CD4-positive, alpha-beta T cell treated with Interleukin-12 subunit alpha and Interleukin-12 subunit beta, for 1 hour (primary cell): Measurements from ENCODE around the gene SUGP2.
"Not testable (repeated sequence)": the region's sequence is repeated elsewhere in the genome, so short reads cannot be mapped to it uniquely, and the experiment has no call there.

Experiments
- DNase-seq: peaks from one replicate; pipeline ENCODE4 v3.0.0-alpha.2; 2020

SUGP2 gene

GRCh38 chr19:18987456-18987855 is 45.9 kb downstream of the SUGP2 start:
- DNase-seq: no peak

- DNase-seq: no peak
These were observed 48.1 kb downstream of the SUGP2 start for GRCh38 chr19:18985257-18985656.

- no peak for DNase-seq
These were observed 49.1 kb downstream of the SUGP2 start for GRCh38 chr19:18984251-18984650.

GRCh38 chr19:18982669-18983068 is 50.6 kb downstream of the SUGP2 start:
- no peak for DNase-seq

GRCh38 chr19:18980432-18981020 is 52.8 kb downstream of the SUGP2 start:
- DNase-seq: no peak

GRCh38 chr19:18978616-18979015 is 54.7 kb downstream of the SUGP2 start:
- DNase-seq: no peak

- no peak for DNase-seq
These were observed 57.4 kb downstream of the SUGP2 start for GRCh38 chr19:18975869-18976268.

- DNase-seq: no peak
These were observed 58.3 kb downstream of the SUGP2 start for GRCh38 chr19:18975011-18975410.

- no peak for DNase-seq
These were observed 60.5 kb downstream of the SUGP2 start for GRCh38 chr19:18972851-18973250.

- DNase-seq: no peak
These were observed 61.0 kb downstream of the SUGP2 start for GRCh38 chr19:18972301-18972811.

GRCh38 chr19:18969931-18970659 is 63.2 kb downstream of the SUGP2 start:
- no peak for DNase-seq

- no peak for DNase-seq
These were observed 65.8 kb downstream of the SUGP2 start for GRCh38 chr19:18967358-18968146.

GRCh38 chr19:18966307-18966706 is 67.0 kb downstream of the SUGP2 start:
- no peak for DNase-seq

- no peak for DNase-seq
These were observed 69.2 kb downstream of the SUGP2 start for GRCh38 chr19:18964121-18964520.

- DNase-seq: peak; percentile 6
These were observed 71.3 kb downstream of the SUGP2 start for GRCh38 chr19:18961767-18962620.

GRCh38 chr19:18960370-18960769 is 72.9 kb downstream of the SUGP2 start:
- no peak for DNase-seq

- no peak for DNase-seq
These were observed 78.3 kb downstream of the SUGP2 start for GRCh38 chr19:18955042-18955441.

GRCh38 chr19:18954094-18954493 is 79.2 kb downstream of the SUGP2 start:
- DNase-seq: no peak

- DNase-seq: not testable (repeated sequence)
These were observed 80.8 kb downstream of the SUGP2 start for GRCh38 chr19:18952364-18953003.

- DNase-seq: no peak
These were observed 81.5 kb downstream of the SUGP2 start for GRCh38 chr19:18951721-18952281.

- DNase-seq: no peak
These were observed 83.5 kb downstream of the SUGP2 start for GRCh38 chr19:18949858-18950257.

- DNase-seq: no peak
These were observed 84.4 kb downstream of the SUGP2 start for GRCh38 chr19:18948976-18949356.
